Astrocyte of the spinal cord (primary cell): ENCODE data around the gene LIN7C.
A peak's percentile ranks its signal among the peaks of the same experiment; 100 is the strongest.
"Not testable (repeated sequence)": the region's sequence is repeated elsewhere in the genome, so short reads cannot be mapped to it uniquely, and the experiment has no call there.

Experiments used
- DNase-seq: peaks from one replicate; pipeline ENCODE4 v3.0.0; 2011; ENCODE audit warnings: low read depth, low spot score
- H3K4me3 ChIP-seq: 2 replicates; pipeline ENCODE4 v1.5.1; 2011; ENCODE audit warnings: low read depth, mild to moderate bottlenecking, low read length, moderate library complexity
- in situ Hi-C: cut with HindIII; loops from 2 replicates; pipeline ENCODE4 v1.10.0; 2017; ENCODE audit warnings: low sequenced_read_pairs
- TF ChIP-seq, protein P1 (sequence below): IDR thresholded peaks from 2 replicates; pipeline ENCODE4 v1.5.1; 2012; ENCODE audit warnings: low read depth, mild to moderate bottlenecking, low read length, inconsistent platforms

LIN7C gene

DNA sequence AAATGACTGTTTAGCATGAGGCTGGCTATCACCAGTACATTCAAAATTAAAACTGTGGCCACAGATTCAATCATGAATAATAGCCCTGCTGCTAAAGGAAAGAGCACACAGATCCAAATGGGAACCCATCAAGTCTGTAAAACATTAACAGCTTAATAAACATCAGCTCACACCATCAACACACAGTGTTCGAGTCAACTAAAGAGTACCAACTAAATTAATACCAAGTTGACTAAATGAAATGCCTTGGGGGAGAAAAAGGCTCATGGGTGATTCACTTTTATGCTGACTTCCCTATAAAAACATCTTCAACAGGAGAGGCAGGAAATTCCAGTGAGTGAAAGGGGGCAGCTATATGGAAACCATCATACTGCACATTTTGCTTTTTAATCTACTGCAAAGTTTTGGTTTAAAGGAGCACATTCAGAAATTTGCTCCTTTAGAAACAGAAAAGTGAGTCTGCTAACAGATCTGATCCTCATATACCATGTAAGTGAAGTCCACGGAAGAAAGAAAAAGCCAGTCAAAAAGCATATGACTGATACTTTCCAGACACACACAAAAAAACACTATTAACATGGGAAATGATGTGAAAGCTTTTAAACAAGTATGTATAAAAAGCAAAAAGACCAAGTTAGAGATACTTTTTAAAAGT is 50.3 kb downstream of the LIN7C start:
- in situ Hi-C loops, result no loop called here
- H3K4me3 ChIP-seq, result no peak overlapping the region
- peak; percentile 65 for DNase-seq
- TF ChIP-seq, protein P1, sequence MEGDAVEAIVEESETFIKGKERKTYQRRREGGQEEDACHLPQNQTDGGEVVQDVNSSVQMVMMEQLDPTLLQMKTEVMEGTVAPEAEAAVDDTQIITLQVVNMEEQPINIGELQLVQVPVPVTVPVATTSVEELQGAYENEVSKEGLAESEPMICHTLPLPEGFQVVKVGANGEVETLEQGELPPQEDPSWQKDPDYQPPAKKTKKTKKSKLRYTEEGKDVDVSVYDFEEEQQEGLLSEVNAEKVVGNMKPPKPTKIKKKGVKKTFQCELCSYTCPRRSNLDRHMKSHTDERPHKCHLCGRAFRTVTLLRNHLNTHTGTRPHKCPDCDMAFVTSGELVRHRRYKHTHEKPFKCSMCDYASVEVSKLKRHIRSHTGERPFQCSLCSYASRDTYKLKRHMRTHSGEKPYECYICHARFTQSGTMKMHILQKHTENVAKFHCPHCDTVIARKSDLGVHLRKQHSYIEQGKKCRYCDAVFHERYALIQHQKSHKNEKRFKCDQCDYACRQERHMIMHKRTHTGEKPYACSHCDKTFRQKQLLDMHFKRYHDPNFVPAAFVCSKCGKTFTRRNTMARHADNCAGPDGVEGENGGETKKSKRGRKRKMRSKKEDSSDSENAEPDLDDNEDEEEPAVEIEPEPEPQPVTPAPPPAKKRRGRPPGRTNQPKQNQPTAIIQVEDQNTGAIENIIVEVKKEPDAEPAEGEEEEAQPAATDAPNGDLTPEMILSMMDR, result no peak

DNA sequence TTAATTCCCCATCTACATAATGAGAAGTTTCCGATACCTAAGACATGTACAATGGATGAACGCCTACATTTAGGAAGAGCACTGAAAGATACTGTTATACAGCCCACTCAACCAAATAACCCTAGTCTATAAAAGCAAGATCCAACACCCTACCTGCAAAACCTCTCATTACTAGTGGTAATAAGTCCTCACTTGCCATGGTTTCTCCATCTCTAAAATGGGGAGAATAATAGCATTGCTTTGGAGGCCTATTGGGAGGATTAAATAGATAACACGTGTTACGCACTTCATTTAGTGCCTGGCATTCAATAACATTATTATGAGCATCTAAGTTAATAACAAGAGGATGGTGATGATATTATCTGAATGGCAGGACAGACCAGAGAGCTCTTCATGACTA is 50.9 kb downstream of the LIN7C start:
- TF ChIP-seq, protein P1, result no peak
- H3K4me3 ChIP-seq, result no peak overlapping the region
- in situ Hi-C loops, result no loop called here
- no peak for DNase-seq

- TF ChIP-seq, protein P1, result no peak
- DNase-seq, result no peak
- H3K4me3 ChIP-seq, result no peak overlapping the region
- in situ Hi-C loops, result no loop called here
Measured at GRCh38 chr11:27453701-27454100, 52.9 kb downstream of the LIN7C start.

DNA sequence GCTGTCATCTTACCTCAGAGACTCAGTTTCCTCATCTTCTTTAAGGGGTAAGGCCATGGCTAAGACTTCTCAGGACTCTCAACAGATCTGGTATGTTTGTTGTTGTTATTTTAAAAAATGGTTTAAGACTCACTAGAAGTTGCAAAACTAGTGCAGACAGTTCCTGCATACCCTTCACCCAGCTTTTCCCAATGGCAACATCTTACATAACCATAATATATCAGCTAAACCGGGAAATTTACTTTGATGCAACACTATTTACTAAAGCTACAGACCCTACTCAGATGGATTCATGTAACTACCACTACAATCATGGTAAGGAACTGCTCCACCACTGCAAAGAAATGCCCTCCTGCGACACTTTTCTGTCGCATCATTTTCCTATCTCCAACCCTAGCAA is 54.4 kb downstream of the LIN7C start:
- DNase-seq, result no peak
- TF ChIP-seq, protein P1, result no peak
- no peak overlapping the region for H3K4me3 ChIP-seq
- in situ Hi-C loops, result no loop called here

- DNase-seq, result no peak
- in situ Hi-C loops, result no loop called here
- TF ChIP-seq, protein P1, result no peak
- H3K4me3 ChIP-seq, result no peak overlapping the region
Measured at GRCh38 chr11:27451244-27451965, 55.2 kb downstream of the LIN7C start.

- in situ Hi-C loops, DNase-seq, H3K4me3 ChIP-seq: not testable (repeated sequence)
Measured at GRCh38 chr11:27448184-27448540, 58.4 kb downstream of the LIN7C start.
